Measurements from ENCODE around the gene AMPH. TPM values are rescaled to one million over a fixed set of nuclear protein-coding genes. Genes with fewer than 3 reads are reported as not detected.
A peak's percentile ranks its signal among the peaks of the same experiment; 100 is the strongest.

AMPH gene
- total and polyA plus RNA-seq, 2 of the 4 experiments (the other 2 are of a cell fraction) = 3.9 to 4.8 TPM

DNA sequence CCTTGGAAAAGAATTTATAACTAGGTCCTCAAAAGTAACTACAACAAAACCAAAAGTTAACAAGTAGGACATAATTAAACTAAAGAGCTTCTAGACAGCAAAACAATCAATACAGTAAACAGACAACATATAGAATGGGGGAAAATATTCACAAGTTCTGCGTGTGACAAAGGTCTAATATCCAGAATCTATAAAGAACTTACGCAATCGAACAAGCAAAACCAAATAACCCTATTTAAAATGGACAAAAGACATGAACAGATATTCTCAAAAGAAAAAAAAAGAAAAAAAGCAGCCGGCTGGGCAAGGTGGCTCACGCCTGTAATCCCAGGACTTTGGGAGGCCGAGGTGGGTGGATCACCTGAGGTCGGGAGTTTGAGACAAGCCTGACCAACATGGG lies 33.8 kb upstream of the AMPH start:
- H3K18ac ChIP-seq (ENCODE audit: low read depth, low read length) = no peak overlapping the region
- no peak overlapping the region for H3K4ac ChIP-seq (ENCODE audit: low read depth, low read length)
- H3K27ac ChIP-seq (ENCODE audit: insufficient read depth, low read length) = no peak overlapping the region
- no peak overlapping the region for H3K23ac ChIP-seq (ENCODE audit: low read depth, low read length)
- no peaks in the 10 kb centered on the region for H3K79me1 ChIP-seq (ENCODE audit: low read depth in 1 of 2, low read length in 2 of 2)
- H3K4me3 ChIP-seq (ENCODE audit: insufficient read depth, low read depth, low read length) = no peak overlapping the region
- DNase-seq = no peak
- H4K91ac ChIP-seq (ENCODE audit: insufficient read depth, low read depth, low read length) = no peak overlapping the region
- no peak overlapping the region for H2AK5ac ChIP-seq (ENCODE audit: low read depth, low read length)
- ChIA-PET POLR2A (ENCODE audit: unreplicated experiment) (no interaction called here), CTCF (no interaction called here)
- H3K4me2 ChIP-seq (ENCODE audit: low read depth, low read length) = no peak overlapping the region
- BruUV-seq (replicated peaks) = no TSS peak
- no peaks in the 10 kb centered on the region for H3K4me1 ChIP-seq (ENCODE audit: control insufficient read depth, insufficient read depth, low read length)
- no peak for ATAC-seq (ENCODE audit: low read depth)
- H3K9ac ChIP-seq (ENCODE audit: low read depth, low read length) = no peak overlapping the region
- H2AK9ac ChIP-seq (replicated peaks; ENCODE audit: low read depth, low read length, poor library complexity) = no peak overlapping the region
- no peak overlapping the region for H4K5ac ChIP-seq (ENCODE audit: low read depth, low read length)
- no peak overlapping the region for H3K56ac ChIP-seq (ENCODE audit: extremely low read depth, insufficient read depth, low read length)
- H2BK20ac ChIP-seq (ENCODE audit: low read depth, low read length) = no peak overlapping the region
- H3K27me3 ChIP-seq (ENCODE audit: control insufficient read depth, insufficient read depth, low read length) = peaks cover 3% of the 10 kb centered on the region; the same call in 1 of the 2 replicates
- no peak overlapping the region for H2BK120ac ChIP-seq (ENCODE audit: low read depth, low read length)
- intact Hi-C loops (cut with micrococcal nuclease) (no loop called here), in situ Hi-C loops (cut with MboI; ENCODE audit: low sequenced_read_pairs) (loop anchor here (5.0 kb wide), 1 partner anchor 263 kb away; no protein-coding TSS in a partner anchor), dilution Hi-C loops (cut with HindIII; ENCODE audit: low sequenced_read_pairs, unreplicated experiment) (no loop called here)
- no peak overlapping the region for H3K14ac ChIP-seq (replicated peaks; ENCODE audit: low read depth, low read length)
- no peaks in the 10 kb centered on the region for H3K9me3 ChIP-seq (ENCODE audit: control insufficient read depth, insufficient read depth, low read length)
- H3K36me3 ChIP-seq (ENCODE audit: control insufficient read depth, insufficient read depth, low read length) = no peaks in the 10 kb centered on the region
- no peaks in the 10 kb centered on the region for H4K20me1 ChIP-seq (ENCODE audit: insufficient read depth, low read length)
- H2BK15ac ChIP-seq (ENCODE audit: low read depth, low read length) = no peak overlapping the region
- no CpG with 5 or more reads among the region's 7 CpGs for WGBS, 2 experiments (ENCODE audit: extremely low coverage in 2 of 2, insufficient read length in 1 of 2)
- no peak overlapping the region for H2AFZ ChIP-seq (replicated peaks; ENCODE audit: low read length, poor library complexity)
- H2BK5ac ChIP-seq (ENCODE audit: low read depth, low read length, poor library complexity, severe bottlenecking) = no peak overlapping the region
- TF ChIP-seq RFX5 (IDR thresholded peaks at IDR 0.05; ENCODE audit: low read depth, low read length) (no peak), MAFK (IDR thresholded peaks at IDR 0.05; ENCODE audit: low read depth, low read length) (no peak), CEBPB (IDR thresholded peaks at IDR 0.05; ENCODE audit: low read depth, low read length) (peak; percentile 69)
- no peak overlapping the region for H4K8ac ChIP-seq (ENCODE audit: low read depth in 2 of 2, low read length in 2 of 2)
- no peaks in the 10 kb centered on the region; the same call in 1 of the 2 replicates for H3K9me1 ChIP-seq (ENCODE audit: insufficient read depth, low read length)
